Amniotic epithelial cell (primary cell): ENCODE data around the gene COL4A2.

ENCODE experiments used
- DNase-seq: peaks from one replicate; pipeline ENCODE4 v3.0.0-alpha.2; 2010; ENCODE audit warnings: low read depth

Gene COL4A2

GRCh38 chr13:110560601-110561343 is 253.7 kb downstream of the COL4A2 start:
- peak; percentile 56 for DNase-seq

GRCh38 chr13:110561344-110562035 is 254.4 kb downstream of the COL4A2 start, which contains the start of gene RAB20:
Gene RAB20, minus strand, starts transcription at chr13:110561722. Its CDS starts 203 bp downstream, at chr13:110561519.
- peak; percentile 86 for DNase-seq

GRCh38 chr13:110562036-110562597 is 255.0 kb downstream of the COL4A2 start:
- peak; percentile 68 for DNase-seq
